CD14-positive monocyte (primary cell): ENCODE data around the gene FAM221B. TPM values are rescaled to one million over a fixed set of nuclear protein-coding genes. Genes with fewer than 3 reads are reported as not detected.

Experiments
- DNase-seq, 3 donors: peaks; one replicate each; pipeline ENCODE4 v3.0.0-alpha.2; 2011 to 2022
- H2AFZ ChIP-seq: 2 replicates; pipeline ENCODE4 v1.6.0; 2012; ENCODE audit warnings: mild to moderate bottlenecking, low read depth, low read length, inconsistent platforms; ENCODE audit not compliant: insufficient read depth, poor library complexity, severe bottlenecking
- H3K27ac ChIP-seq, 2 donors: 1 replicate in 1 of 2; 2 replicates in 1 of 2; pipeline ENCODE4 v1.5.1; 2012 to 2013; ENCODE audit warnings: low read length in 2 of 2, control low read depth in 1 of 2, inconsistent platforms in 1 of 2, low read depth in 1 of 2, mild to moderate bottlenecking in 1 of 2
- H3K27me3 ChIP-seq, 2 donors: one replicate each; pipeline versions ENCODE4 v1.6.0 to v1.6.1; 2011 to 2013; ENCODE audit warnings: low read length in 2 of 2; ENCODE audit not compliant: control insufficient read depth in 2 of 2, insufficient read depth in 2 of 2
- H3K36me3 ChIP-seq, 2 donors: replicated peaks in 1 of 2; 1 replicate in 1 of 2; 2 replicates in 1 of 2; pipeline versions ENCODE4 v1.5.1 to v1.6.1; 2012 to 2013; ENCODE audit warnings: low read length in 2 of 2, control low read depth in 1 of 2, inconsistent platforms in 1 of 2, mild to moderate bottlenecking in 1 of 2; ENCODE audit not compliant: insufficient read depth in 2 of 2, control insufficient read depth in 1 of 2
- H3K4me1 ChIP-seq, 2 donors: 1 replicate in 1 of 2; 2 replicates in 1 of 2; pipeline versions ENCODE4 v1.5.1 to v1.6.1; 2012 to 2013; ENCODE audit warnings: low read length in 2 of 2, control low read depth in 1 of 2, inconsistent platforms in 1 of 2, mild to moderate bottlenecking in 1 of 2, moderate library complexity in 1 of 2; ENCODE audit not compliant: insufficient read depth in 2 of 2, control insufficient read depth in 1 of 2
- H3K4me2 ChIP-seq: replicated peaks from 2 replicates; pipeline ENCODE3; 2012; ENCODE audit warnings: low read length, moderate library complexity, mild to moderate bottlenecking; ENCODE audit not compliant: poor library complexity, severe bottlenecking; ENCODE audit errors: extremely low read depth
- H3K4me3 ChIP-seq, 3 experiments: fragments of 200-600 bp in 1 of 3; sonication (generic) in 1 of 3; replicated peaks in 1 of 3; 1 replicate in 2 of 3; 2 replicates in 1 of 3; pipeline ENCODE4 v1.5.1; 2011 to 2013; ENCODE audit warnings: low read length in 3 of 3, mild to moderate bottlenecking in 3 of 3, control low read depth in 2 of 3, low read depth in 2 of 3, inconsistent platforms in 1 of 3, moderate library complexity in 1 of 3
- H3K79me2 ChIP-seq: 2 replicates; pipeline ENCODE4 v1.6.0; 2012; ENCODE audit warnings: mild to moderate bottlenecking, control low read depth, inconsistent platforms, low read length, moderate library complexity; ENCODE audit not compliant: insufficient read depth
- H3K9ac ChIP-seq: 2 replicates; pipeline ENCODE4 v1.6.0; 2017; ENCODE audit warnings: low read length, mild to moderate bottlenecking; ENCODE audit not compliant: insufficient read depth, poor library complexity, severe bottlenecking
- H3K9me3 ChIP-seq, 2 donors: replicated peaks in 1 of 2; 1 replicate in 1 of 2; 2 replicates in 1 of 2; pipeline versions ENCODE4 v1.5.1 to v1.6.1; 2012 to 2013; ENCODE audit warnings: low read length in 2 of 2, control low read depth in 1 of 2; ENCODE audit not compliant: control insufficient read depth in 1 of 2, insufficient read depth in 1 of 2
- H4K20me1 ChIP-seq: 2 replicates; pipeline ENCODE4 v1.6.0; 2012; ENCODE audit warnings: mild to moderate bottlenecking, low read length, control low read depth, moderate library complexity; ENCODE audit not compliant: insufficient read depth
- H3K27ac Mint-ChIP-seq, 7 donors: one replicate each; pipeline ENCODE4 v1.8.0; 2020; ENCODE audit warnings: mild to moderate bottlenecking in 7 of 7, mixed read lengths in 7 of 7, moderate library complexity in 6 of 7, inconsistent platforms in 2 of 7
- H3K27me3 Mint-ChIP-seq, 3 donors: one replicate each; pipeline ENCODE4 v1.8.0; 2021 to 2022; ENCODE audit warnings: low read depth in 3 of 3, mild to moderate bottlenecking in 3 of 3, mixed read lengths in 3 of 3, moderate library complexity in 3 of 3, inconsistent platforms in 1 of 3
- H3K36me3 Mint-ChIP-seq, 2 donors: one replicate each; pipeline ENCODE4 v1.8.0; 2020; ENCODE audit warnings: mixed read lengths in 2 of 2, inconsistent platforms in 1 of 2, mild to moderate bottlenecking in 1 of 2
- H3K4me1 Mint-ChIP-seq: one replicate; pipeline ENCODE4 v1.8.0; 2020; ENCODE audit warnings: mild to moderate bottlenecking, mixed read lengths
- H3K4me3 Mint-ChIP-seq, 2 donors: one replicate each; pipeline ENCODE4 v1.8.0; 2020; ENCODE audit warnings: mild to moderate bottlenecking in 2 of 2, mixed read lengths in 2 of 2, moderate library complexity in 1 of 2
- H3K9me3 Mint-ChIP-seq, 7 donors: one replicate each; pipeline ENCODE4 v1.8.0; 2020 to 2022; ENCODE audit warnings: mixed read lengths in 7 of 7, mild to moderate bottlenecking in 6 of 7, moderate library complexity in 6 of 7, inconsistent platforms in 2 of 7
- CTCF ChIP-seq: fragments of 200-600 bp; IDR thresholded peaks from one replicate; pipeline ENCODE4 v1.8.0; 2022; ENCODE audit warnings: antibody characterized with exemption, mild to moderate bottlenecking
- WGBS: methylation state at CpG from one replicate; pipeline ENCODE4 v1.1.5; 2013; ENCODE audit warnings: missing lambda C conversion rate; ENCODE audit not compliant: insufficient coverage; 5-methylcytosine and 5-hydroxymethylcytosine counted together
- intact Hi-C, 2 donors: fragments of 100-400 bp; cut with micrococcal nuclease; formaldehyde crosslinking; loops; one replicate each; pipeline versions ENCODE4 v1.15.0 to v1.15.1; 2023
- polyA plus RNA-seq, 3 donors: library from polyadenylated mRNA; depleted of rRNA in 1 of 3; unstranded in 2 of 3; stranded (reverse) in 1 of 3; fragments of 300-500 nt in 2 of 3; fragments of >200 nt in 1 of 3; fragmentation: Illumina TruSeq in 2 of 3; gene quantifications; 1 replicate in 2 of 3; 2 replicates in 1 of 3; pipeline ENCODE4 v1.2.3, GENCODE V29; 2012 to 2021

The FAM221B gene
- polyA plus RNA-seq, 3 donors: 0.05 to 0.63 TPM; not detected in 1

GRCh38 chr9:35835766-35836165 is 7.2 kb upstream of the FAM221B start:
- Mint-ChIP-seq H3K27me3 (peaks cover 18 to 26% (median 25%) of the 10 kb centered on the region in 3 donors), H3K36me3 (peaks cover 36% of the 10 kb centered on the region in 2 donors), H3K4me3 (peak overlapping the region in 1 of 2 donors; percentile 63), H3K27ac (peak overlapping the region in 2 of 7 donors; percentile 12 to 17), H3K9me3 (peaks cover 5 to 10% (median 8%) of the 10 kb centered on the region in 7 donors), H3K4me1 (peaks cover 83% of the 10 kb centered on the region)
- Histone ChIP-seq H3K4me2 (no peak overlapping the region), H3K4me1 (peaks cover 68 to 70% of the 10 kb centered on the region in 2 donors), H3K9ac (no peak overlapping the region), H3K36me3 (no peaks in the 10 kb centered on the region), H3K27me3 (no peaks in the 10 kb centered on the region), H3K4me3 (no peak overlapping the region), H3K27ac (no peak overlapping the region), H2AFZ (no peak overlapping the region), H3K79me2 (no peaks in the 10 kb centered on the region), H4K20me1 (no peaks in the 10 kb centered on the region), H3K9me3 (no peaks in the 10 kb centered on the region)
- no peak for TF ChIP-seq CTCF
- intact Hi-C loops: no loop called here
- 47% methylated on average over 2 of the region's 2 CpGs for WGBS
- no peak for DNase-seq

GRCh38 chr9:35835216-35835632 is 6.7 kb upstream of the FAM221B start:
- H3K4me1 ChIP-seq: peaks cover 67 to 70% of the 10 kb centered on the region in 2 donors
- Mint-ChIP-seq H3K27me3 (peaks cover 18 to 30% (median 20%) of the 10 kb centered on the region in 3 donors), H3K4me1 (peaks cover 83% of the 10 kb centered on the region), H3K9me3 (peaks cover 4 to 8% (median 5%) of the 10 kb centered on the region in 7 donors), H3K4me3 (no peak overlapping the region), H3K27ac (peak overlapping the region in 1 of 7 donors; percentile 71), H3K36me3 (peaks cover 30 to 33% of the 10 kb centered on the region in 2 donors)
- no peaks in the 10 kb centered on the region for H4K20me1 ChIP-seq
- DNase-seq: no peak
- TF ChIP-seq CTCF: no peak
- H3K27me3 ChIP-seq: no peaks in the 10 kb centered on the region
- no peak overlapping the region for H3K9ac ChIP-seq
- H3K79me2 ChIP-seq: no peaks in the 10 kb centered on the region
- no peaks in the 10 kb centered on the region for H3K9me3 ChIP-seq
- intact Hi-C loops: no loop called here
- no peak overlapping the region for H3K4me3 ChIP-seq
- no peaks in the 10 kb centered on the region for H3K36me3 ChIP-seq
- no peak overlapping the region for H3K27ac ChIP-seq
- no peak overlapping the region for H3K4me2 ChIP-seq
- 100% methylated on average over 3 of the region's 3 CpGs for WGBS
- no peak overlapping the region for H2AFZ ChIP-seq
